ENCODE data around the gene SCEL. TPM values are rescaled to one million over a fixed set of nuclear protein-coding genes. Genes with fewer than 3 reads are reported as not detected.

The SCEL gene
- total and polyA plus RNA-seq, 4 donors, result 0.18 to 0.25 TPM; not detected in 2

- ATAC-seq (ENCODE audit: low FRiP score) (no peak), DNase-seq (no peak)
- H3K4me3 ChIP-seq (ENCODE audit: low read length in 2 of 2), result no peak overlapping the region
- H3K9me3 ChIP-seq (ENCODE audit: control insufficient read depth, low read length), result no peaks in the 10 kb centered on the region
- no peaks in the 10 kb centered on the region for H3K36me3 ChIP-seq (ENCODE audit: control insufficient read depth in 1 of 2, insufficient read depth in 2 of 2, low read length in 1 of 2)
- H3K27me3 ChIP-seq (ENCODE audit: control insufficient read depth in 1 of 2, insufficient read depth in 2 of 2, low read length in 1 of 2), result no peaks in the 10 kb centered on the region
- WGBS, 2 donors, result 54 to 70% methylated on average over 1 of the region's 1 CpG
- no peaks in the 10 kb centered on the region for H3K4me1 ChIP-seq (ENCODE audit: control insufficient read depth in 1 of 2, insufficient read depth in 2 of 2, low read length in 2 of 2)
- no peak overlapping the region for H3K27ac ChIP-seq (ENCODE audit: low read depth in 1 of 2, low read length in 2 of 2)
- intact Hi-C loops (cut with DNase I), result loop anchor here in 1 of 2 donors (10.0 kb wide), 1 partner anchor 158 kb away; no protein-coding TSS in a partner anchor
Measured at GRCh38 chr13:77596777-77597176, 61.3 kb downstream of the SCEL start.

DNA sequence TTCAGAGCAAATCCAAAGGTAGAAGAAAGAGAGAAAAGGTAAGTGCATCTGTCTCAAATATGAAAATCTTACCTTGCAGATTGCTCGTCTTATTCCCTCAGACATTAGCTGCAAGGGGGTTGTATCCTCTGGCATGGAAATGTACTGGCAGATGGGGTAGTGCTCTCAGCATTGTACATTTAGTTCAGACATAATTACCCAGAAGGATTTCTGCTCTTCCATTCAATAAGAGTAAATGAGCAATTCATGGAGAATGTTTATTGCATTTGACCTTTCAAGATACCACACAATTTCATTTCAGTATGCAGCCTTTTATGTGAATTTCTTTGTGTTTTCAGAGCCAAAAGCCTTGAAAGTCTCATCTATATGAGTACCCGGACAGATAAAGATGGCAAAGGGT, 63.8 kb downstream of the SCEL start:
- H3K27me3 ChIP-seq (ENCODE audit: control insufficient read depth in 1 of 2, insufficient read depth in 2 of 2, low read length in 1 of 2), result no peaks in the 10 kb centered on the region
- no peaks in the 10 kb centered on the region for H3K36me3 ChIP-seq (ENCODE audit: control insufficient read depth in 1 of 2, insufficient read depth in 2 of 2, low read length in 1 of 2)
- ATAC-seq (ENCODE audit: low FRiP score), result no peak
- intact Hi-C loops (cut with DNase I), result loop anchor here in 1 of 2 donors (10.0 kb wide), 1 partner anchor 155 kb away; no protein-coding TSS in a partner anchor
- WGBS, 2 donors, result 94 to 97% methylated on average over 2 of the region's 2 CpGs
- no peaks in the 10 kb centered on the region for H3K9me3 ChIP-seq (ENCODE audit: control insufficient read depth, low read length)
- no peaks in the 10 kb centered on the region for H3K4me1 ChIP-seq (ENCODE audit: control insufficient read depth in 1 of 2, insufficient read depth in 2 of 2, low read length in 2 of 2)
- no peak overlapping the region for H3K4me3 ChIP-seq (ENCODE audit: low read length in 2 of 2)
- no peak overlapping the region for H3K27ac ChIP-seq (ENCODE audit: low read depth in 1 of 2, low read length in 2 of 2)
- DNase-seq, result no peak

DNA sequence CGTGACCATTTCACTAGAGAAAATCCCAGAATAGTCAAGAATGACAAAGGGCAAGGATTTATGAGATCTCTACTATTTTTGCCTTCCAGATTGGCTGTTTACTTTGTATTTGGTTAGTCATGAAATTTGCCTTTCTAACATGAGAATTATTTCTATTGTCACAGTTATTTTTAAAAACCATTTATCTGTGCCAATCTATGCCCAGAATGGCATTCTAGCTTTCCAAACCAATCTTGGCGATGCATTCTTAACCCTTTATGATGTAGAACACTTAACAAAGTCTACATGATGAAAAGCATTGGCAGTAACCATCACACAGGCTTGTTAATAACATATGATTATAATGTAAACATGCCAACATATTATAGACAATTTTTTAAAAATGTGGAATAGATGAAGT, 65.2 kb downstream of the SCEL start:
- Histone ChIP-seq H3K27me3 (ENCODE audit: control insufficient read depth in 1 of 2, insufficient read depth in 2 of 2, low read length in 1 of 2) (no peaks in the 10 kb centered on the region), H3K9me3 (ENCODE audit: control insufficient read depth, low read length) (no peaks in the 10 kb centered on the region), H3K4me1 (ENCODE audit: control insufficient read depth in 1 of 2, insufficient read depth in 2 of 2, low read length in 2 of 2) (no peaks in the 10 kb centered on the region), H3K27ac (ENCODE audit: low read depth in 1 of 2, low read length in 2 of 2) (no peak overlapping the region), H3K4me3 (ENCODE audit: low read length in 2 of 2) (no peak overlapping the region), H3K36me3 (ENCODE audit: control insufficient read depth in 1 of 2, insufficient read depth in 2 of 2, low read length in 1 of 2) (no peaks in the 10 kb centered on the region)
- 2 to 15% methylated on average over 2 of the region's 2 CpGs for WGBS, 2 donors
- ATAC-seq (ENCODE audit: low FRiP score) (no peak), DNase-seq (no peak)
- intact Hi-C loops (cut with DNase I), result no loop called here

- no peak for ATAC-seq (ENCODE audit: low FRiP score)
- no peak overlapping the region for H3K27ac ChIP-seq (ENCODE audit: low read depth in 1 of 2, low read length in 2 of 2)
- no peaks in the 10 kb centered on the region for H3K27me3 ChIP-seq (ENCODE audit: control insufficient read depth in 1 of 2, insufficient read depth in 2 of 2, low read length in 1 of 2)
- H3K4me1 ChIP-seq (ENCODE audit: control insufficient read depth in 1 of 2, insufficient read depth in 2 of 2, low read length in 2 of 2), result no peaks in the 10 kb centered on the region
- 81 to 94% methylated on average over 1 of the region's 1 CpG for WGBS, 2 donors
- DNase-seq, result no peak
- no peak overlapping the region for H3K4me3 ChIP-seq (ENCODE audit: low read length in 2 of 2)
- no peaks in the 10 kb centered on the region for H3K9me3 ChIP-seq (ENCODE audit: control insufficient read depth, low read length)
- no peaks in the 10 kb centered on the region for H3K36me3 ChIP-seq (ENCODE audit: control insufficient read depth in 1 of 2, insufficient read depth in 2 of 2, low read length in 1 of 2)
- intact Hi-C loops (cut with DNase I), result no loop called here
Measured at GRCh38 chr13:77611068-77611467, 75.6 kb downstream of the SCEL start.

DNA sequence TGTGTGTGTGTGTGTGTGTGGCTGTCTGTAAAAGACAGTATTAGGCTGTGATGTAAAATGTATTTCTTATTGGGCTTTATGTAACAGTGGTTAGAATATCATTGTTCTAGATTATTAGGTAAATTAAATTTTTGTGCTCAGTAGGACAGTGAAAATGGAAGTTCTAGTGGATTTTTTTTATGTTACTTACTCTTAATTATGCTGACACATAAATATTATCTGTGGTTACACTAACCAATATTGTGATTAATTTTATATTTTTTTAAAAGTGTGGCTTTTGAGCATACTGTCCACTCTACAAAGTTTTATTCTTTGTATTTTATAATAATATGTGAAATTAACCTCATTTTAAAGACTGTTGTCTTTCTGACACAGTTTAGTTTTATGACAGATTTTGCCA, 80.5 kb downstream of the SCEL start:
- no peaks in the 10 kb centered on the region for H3K27me3 ChIP-seq (ENCODE audit: control insufficient read depth in 1 of 2, insufficient read depth in 2 of 2, low read length in 1 of 2)
- H3K9me3 ChIP-seq (ENCODE audit: control insufficient read depth, low read length), result no peaks in the 10 kb centered on the region
- H3K27ac ChIP-seq (ENCODE audit: low read depth in 1 of 2, low read length in 2 of 2), result no peak overlapping the region
- H3K4me1 ChIP-seq (ENCODE audit: control insufficient read depth in 1 of 2, insufficient read depth in 2 of 2, low read length in 2 of 2), result no peaks in the 10 kb centered on the region
- no peak overlapping the region for H3K4me3 ChIP-seq (ENCODE audit: low read length in 2 of 2)
- H3K36me3 ChIP-seq (ENCODE audit: control insufficient read depth in 1 of 2, insufficient read depth in 2 of 2, low read length in 1 of 2), result no peaks in the 10 kb centered on the region
- intact Hi-C loops (cut with DNase I), result no loop called here
- ATAC-seq (ENCODE audit: low FRiP score) (no peak), DNase-seq (no peak)

DNA sequence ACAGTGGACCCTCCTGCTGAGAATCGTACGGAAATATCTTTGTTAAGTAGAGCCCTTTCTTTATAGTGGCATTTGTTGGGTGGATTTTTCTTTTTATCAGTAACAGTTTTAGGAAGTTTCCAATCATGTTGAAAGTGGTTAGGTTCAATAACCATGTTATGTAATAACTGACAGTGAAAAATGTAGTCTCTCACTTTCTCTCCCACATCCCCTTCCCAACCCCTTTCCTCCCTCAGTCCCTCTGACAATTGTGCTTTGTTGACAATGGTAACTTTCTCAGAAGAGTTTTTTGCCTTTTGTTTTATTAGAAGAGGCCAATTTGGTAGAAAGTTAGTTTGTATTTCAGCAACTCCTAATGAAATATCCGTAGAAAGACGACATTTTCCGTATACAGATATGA, 84.1 kb downstream of the SCEL start:
- no peak for DNase-seq
- WGBS, 2 donors, result 57 to 62% methylated on average over 5 of the region's 5 CpGs
- ATAC-seq (ENCODE audit: low FRiP score), result no peak
- Histone ChIP-seq H3K9me3 (ENCODE audit: control insufficient read depth, low read length) (no peaks in the 10 kb centered on the region), H3K27ac (ENCODE audit: low read depth in 1 of 2, low read length in 2 of 2) (no peak overlapping the region), H3K27me3 (ENCODE audit: control insufficient read depth in 1 of 2, insufficient read depth in 2 of 2, low read length in 1 of 2) (no peaks in the 10 kb centered on the region), H3K4me3 (ENCODE audit: low read length in 2 of 2) (no peak overlapping the region), H3K4me1 (ENCODE audit: control insufficient read depth in 1 of 2, insufficient read depth in 2 of 2, low read length in 2 of 2) (no peaks in the 10 kb centered on the region), H3K36me3 (ENCODE audit: control insufficient read depth in 1 of 2, insufficient read depth in 2 of 2, low read length in 1 of 2) (no peaks in the 10 kb centered on the region)
- intact Hi-C loops (cut with DNase I), result no loop called here

- intact Hi-C loops (cut with DNase I), result no loop called here
- ATAC-seq (ENCODE audit: low FRiP score), result no peak
- 67 to 73% methylated on average over 1 of the region's 1 CpG for whole genome bisulfite sequencing, 2 donors
Measured at GRCh38 chr13:77620138-77620537, 84.6 kb downstream of the SCEL start.

DNA sequence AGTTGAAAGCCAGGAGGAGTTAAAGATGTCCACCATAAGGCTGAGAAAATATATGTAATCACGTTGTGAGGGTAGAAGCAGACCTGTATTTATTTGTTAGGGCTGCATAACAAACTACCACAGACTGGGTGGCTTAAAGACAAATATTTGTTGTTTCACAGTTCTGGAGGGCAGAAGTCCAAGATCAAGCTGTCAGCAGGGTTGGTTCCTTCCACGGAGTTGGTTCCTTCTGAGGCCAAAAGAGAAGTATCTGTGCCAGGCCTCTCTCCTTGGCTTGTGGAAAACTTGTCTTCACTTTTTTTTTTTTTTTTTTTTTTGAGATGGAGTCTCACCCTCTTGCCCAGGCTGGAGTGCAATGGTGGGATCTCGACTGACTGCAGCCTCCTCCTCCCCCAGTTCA, 88.3 kb downstream of the SCEL start:
- Histone ChIP-seq H3K27ac (ENCODE audit: low read depth in 1 of 2, low read length in 2 of 2) (no peak overlapping the region), H3K9me3 (ENCODE audit: control insufficient read depth, low read length) (no peaks in the 10 kb centered on the region), H3K4me1 (ENCODE audit: control insufficient read depth in 1 of 2, insufficient read depth in 2 of 2, low read length in 2 of 2) (no peaks in the 10 kb centered on the region), H3K36me3 (ENCODE audit: control insufficient read depth in 1 of 2, insufficient read depth in 2 of 2, low read length in 1 of 2) (no peaks in the 10 kb centered on the region), H3K4me3 (ENCODE audit: low read length in 2 of 2) (no peak overlapping the region), H3K27me3 (ENCODE audit: control insufficient read depth in 1 of 2, insufficient read depth in 2 of 2, low read length in 1 of 2) (peaks cover 0 to 2% of the 10 kb centered on the region in 2 donors)
- 41 to 46% methylated on average over 3 of the region's 3 CpGs for WGBS, 2 donors
- DNase-seq, result no peak
- ATAC-seq (ENCODE audit: low FRiP score), result no peak
- intact Hi-C loops (cut with DNase I), result no loop called here

More at GRCh38 chr13:77620138-77620537, 84.6 kb downstream of the SCEL start:
- Histone ChIP-seq H3K27ac (ENCODE audit: low read depth in 1 of 2, low read length in 2 of 2) (no peak overlapping the region), H3K36me3 (ENCODE audit: control insufficient read depth in 1 of 2, insufficient read depth in 2 of 2, low read length in 1 of 2) (no peaks in the 10 kb centered on the region), H3K4me3 (ENCODE audit: low read length in 2 of 2) (no peak overlapping the region), H3K27me3 (ENCODE audit: control insufficient read depth in 1 of 2, insufficient read depth in 2 of 2, low read length in 1 of 2) (no peaks in the 10 kb centered on the region), H3K9me3 (ENCODE audit: control insufficient read depth, low read length) (no peaks in the 10 kb centered on the region), H3K4me1 (ENCODE audit: control insufficient read depth in 1 of 2, insufficient read depth in 2 of 2, low read length in 2 of 2) (no peaks in the 10 kb centered on the region)
- no peak for DNase-seq

GRCh38 chr13:77628170-77628569, 92.7 kb downstream of the SCEL start:
- Histone ChIP-seq H3K9me3 (ENCODE audit: control insufficient read depth, low read length) (no peaks in the 10 kb centered on the region), H3K27me3 (ENCODE audit: control insufficient read depth in 1 of 2, insufficient read depth in 2 of 2, low read length in 1 of 2) (peaks cover 0 to 2% of the 10 kb centered on the region in 2 donors), H3K27ac (ENCODE audit: low read depth in 1 of 2, low read length in 2 of 2) (no peak overlapping the region), H3K36me3 (ENCODE audit: control insufficient read depth in 1 of 2, insufficient read depth in 2 of 2, low read length in 1 of 2) (no peaks in the 10 kb centered on the region), H3K4me3 (ENCODE audit: low read length in 2 of 2) (no peak overlapping the region), H3K4me1 (ENCODE audit: control insufficient read depth in 1 of 2, insufficient read depth in 2 of 2, low read length in 2 of 2) (no peaks in the 10 kb centered on the region)
- no peak for DNase-seq
- intact Hi-C loops (cut with DNase I), result no loop called here
- no peak for ATAC-seq (ENCODE audit: low FRiP score)
